Measurements from ENCODE around the gene HKDC1. TPM values are rescaled to one million over a fixed set of nuclear protein-coding genes. Genes with fewer than 3 reads are reported as not detected.
"Not testable (repeated sequence)": the region's sequence is repeated elsewhere in the genome, so short reads cannot be mapped to it uniquely, and the experiment has no call there.

HKDC1 gene
- total RNA-seq, 2 donors from 2014 or later, result 14.7 to 19.0 TPM

DNA sequence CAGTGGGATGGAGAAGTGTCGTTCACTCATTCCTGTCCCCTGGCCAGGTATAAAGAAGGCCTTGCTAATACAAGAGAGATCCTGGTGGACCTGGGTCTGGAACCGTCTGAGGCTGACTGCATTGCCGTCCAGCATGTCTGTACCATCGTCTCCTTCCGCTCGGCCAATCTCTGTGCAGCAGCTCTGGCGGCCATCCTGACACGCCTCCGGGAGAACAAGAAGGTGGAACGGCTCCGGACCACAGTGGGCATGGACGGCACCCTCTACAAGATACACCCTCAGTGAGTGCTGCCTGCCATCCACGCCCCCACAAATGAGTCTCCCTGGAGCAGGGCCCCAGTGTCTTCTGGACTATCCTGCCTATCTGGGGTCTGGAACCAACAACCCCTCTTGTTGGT, 27.2 kb downstream of the HKDC1 start:
- Histone ChIP-seq H3K27me3 (no peaks in the 10 kb centered on the region), H3K9ac (ENCODE audit: low read depth in 2 of 2, low read length in 2 of 2) (no peak overlapping the region), H3K4me1 (no peaks in the 10 kb centered on the region), H3K4me3 (no peak overlapping the region), H3K36me3 (no peaks in the 10 kb centered on the region), H3K9me3 (no peaks in the 10 kb centered on the region), H3K27ac (no peak overlapping the region)
- no peak for DNase-seq
- TF ChIP-seq CTCF (IDR thresholded peaks at IDR 0.05), result no peak
- intact Hi-C loops (cut with DNase I), result no loop called here

DNA sequence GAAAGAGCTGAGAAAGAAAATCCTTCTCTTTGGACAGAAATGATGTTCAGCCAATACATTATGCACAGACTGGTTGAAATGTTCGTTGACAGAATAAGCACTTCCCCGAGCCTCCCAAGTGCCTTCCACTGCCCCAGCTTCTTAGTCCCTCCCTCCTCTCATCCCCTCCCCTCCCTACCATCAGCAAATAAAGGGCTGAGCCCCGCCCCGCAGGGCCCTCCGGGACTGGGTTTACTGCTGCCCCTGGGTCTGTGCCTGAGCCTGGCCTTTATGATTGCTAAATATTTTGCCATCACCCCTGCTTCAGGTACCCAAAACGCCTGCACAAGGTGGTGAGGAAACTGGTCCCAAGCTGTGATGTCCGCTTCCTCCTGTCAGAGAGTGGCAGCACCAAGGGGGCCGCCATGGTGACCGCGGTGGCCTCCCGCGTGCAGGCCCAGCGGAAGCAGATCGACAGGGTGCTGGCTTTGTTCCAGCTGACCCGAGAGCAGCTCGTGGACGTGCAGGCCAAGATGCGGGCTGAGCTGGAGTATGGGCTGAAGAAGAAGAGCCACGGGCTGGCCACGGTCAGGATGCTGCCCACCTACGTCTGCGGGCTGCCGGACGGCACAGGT, 28.1 kb downstream of the HKDC1 start:
- no peaks in the 10 kb centered on the region for H3K9me3 ChIP-seq
- H3K4me3 ChIP-seq, result no peak overlapping the region
- no peak overlapping the region for H3K9ac ChIP-seq (ENCODE audit: low read depth in 2 of 2, low read length in 2 of 2)
- no peaks in the 10 kb centered on the region for H3K36me3 ChIP-seq
- intact Hi-C loops (cut with DNase I), result no loop called here
- no peak for TF ChIP-seq CTCF (IDR thresholded peaks at IDR 0.05)
- no peak for DNase-seq
- no peaks in the 10 kb centered on the region for H3K4me1 ChIP-seq
- no peak overlapping the region for H3K27ac ChIP-seq
- H3K27me3 ChIP-seq, result no peaks in the 10 kb centered on the region

DNA sequence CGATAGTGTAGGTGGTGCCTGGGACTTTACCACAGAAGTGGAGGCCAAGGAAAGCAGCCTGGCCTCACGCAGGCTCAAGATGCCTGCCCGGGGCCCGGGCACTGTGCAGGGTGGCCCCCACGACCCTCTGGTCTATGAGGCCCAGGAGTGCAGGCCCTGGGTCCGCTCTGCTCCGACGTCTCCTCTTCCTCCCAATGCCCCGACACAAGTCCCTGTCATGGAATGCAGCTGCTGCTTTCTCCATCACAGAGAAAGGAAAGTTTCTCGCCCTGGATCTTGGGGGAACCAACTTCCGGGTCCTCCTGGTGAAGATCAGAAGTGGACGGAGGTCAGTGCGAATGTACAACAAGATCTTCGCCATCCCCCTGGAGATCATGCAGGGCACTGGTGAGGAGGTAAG, 29.9 kb downstream of the HKDC1 start:
- DNase-seq, result no peak
- no peak overlapping the region for H3K9ac ChIP-seq (ENCODE audit: low read depth in 2 of 2, low read length in 2 of 2)
- TF ChIP-seq CTCF (IDR thresholded peaks at IDR 0.05), result no peak
- H3K4me1 ChIP-seq, result no peaks in the 10 kb centered on the region
- no peaks in the 10 kb centered on the region for H3K27me3 ChIP-seq
- intact Hi-C loops (cut with DNase I), result no loop called here
- no peak overlapping the region for H3K4me3 ChIP-seq
- no peak overlapping the region for H3K27ac ChIP-seq
- no peaks in the 10 kb centered on the region for H3K9me3 ChIP-seq
- H3K36me3 ChIP-seq, result no peaks in the 10 kb centered on the region

GRCh38 chr10:69251417-69251816, 31.3 kb downstream of the HKDC1 start:
- H3K9me3 ChIP-seq; H3K9ac ChIP-seq (ENCODE audit: low read depth in 2 of 2, low read length in 2 of 2); H3K27me3 ChIP-seq; H3K4me3 ChIP-seq; H3K4me1 ChIP-seq; DNase-seq; H3K36me3 ChIP-seq; intact Hi-C loops (cut with DNase I); H3K27ac ChIP-seq: not testable (repeated sequence)

DNA sequence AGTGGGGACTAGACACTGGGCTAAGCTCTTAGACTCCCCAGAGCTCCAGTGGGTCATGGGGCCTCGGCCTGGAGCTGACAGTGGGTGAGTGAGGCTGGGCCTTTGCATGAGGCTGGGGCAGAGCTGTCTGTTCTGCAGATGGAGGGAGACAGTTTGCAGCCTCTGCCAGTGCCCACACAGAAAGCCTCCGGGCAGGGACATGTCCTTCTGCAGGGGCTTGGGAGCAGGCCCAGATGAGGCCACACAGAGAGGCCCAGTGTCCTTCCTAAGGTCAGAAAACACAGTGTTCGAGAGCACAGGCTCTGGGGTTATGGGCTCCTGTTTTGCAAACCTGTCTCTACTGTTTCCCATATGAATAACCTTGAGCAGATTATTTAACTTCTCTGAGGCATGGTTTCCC, 33.0 kb downstream of the HKDC1 start:
- H3K36me3 ChIP-seq, result no peaks in the 10 kb centered on the region
- no peak for TF ChIP-seq CTCF (IDR thresholded peaks at IDR 0.05)

DNA sequence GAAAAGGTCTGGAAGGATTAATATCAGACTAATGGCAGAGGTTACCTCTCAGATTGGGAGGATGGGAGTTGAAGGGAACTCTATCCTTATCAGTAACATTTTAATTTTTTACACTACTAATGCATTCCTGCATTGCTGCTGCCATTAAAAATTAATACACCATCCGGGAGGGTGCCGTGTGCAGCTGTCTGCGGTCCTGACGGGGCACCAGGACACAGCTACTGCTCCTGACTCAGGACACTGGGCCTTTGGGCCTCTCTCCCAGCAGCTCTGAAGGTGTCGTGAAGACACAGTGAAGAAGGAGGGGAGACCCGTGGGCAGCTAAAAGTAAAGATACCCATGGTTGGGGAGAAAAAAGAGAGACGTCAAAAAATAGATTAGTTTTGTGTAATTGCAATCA, 34.7 kb downstream of the HKDC1 start:
- no peaks in the 10 kb centered on the region for H3K36me3 ChIP-seq
- no peak for DNase-seq
- no peaks in the 10 kb centered on the region for H3K4me1 ChIP-seq
- no peaks in the 10 kb centered on the region for H3K27me3 ChIP-seq
- no peaks in the 10 kb centered on the region for H3K9me3 ChIP-seq
- H3K4me3 ChIP-seq, result no peak overlapping the region
- intact Hi-C loops (cut with DNase I), result no loop called here
- H3K9ac ChIP-seq (ENCODE audit: low read depth in 2 of 2, low read length in 2 of 2), result no peak overlapping the region
- no peak overlapping the region for H3K27ac ChIP-seq
- no peak for TF ChIP-seq CTCF (IDR thresholded peaks at IDR 0.05)

More for the DNA sequence above, 33.0 kb downstream of the HKDC1 start:
- intact Hi-C loops (cut with DNase I), result no loop called here
- H3K4me1 ChIP-seq, result no peaks in the 10 kb centered on the region
- H3K27me3 ChIP-seq, result no peaks in the 10 kb centered on the region
- no peak for DNase-seq
- H3K9ac ChIP-seq (ENCODE audit: low read depth in 2 of 2, low read length in 2 of 2), result no peak overlapping the region
- no peak overlapping the region for H3K4me3 ChIP-seq
- H3K9me3 ChIP-seq, result no peaks in the 10 kb centered on the region
- no peak overlapping the region for H3K27ac ChIP-seq
